ENCODE results near the gene RALGPS1. TPM values are rescaled to one million over a fixed set of nuclear protein-coding genes. Genes with fewer than 3 reads are reported as not detected.

RALGPS1 gene
- polyA plus RNA-seq, 1 of the 3 experiments (the other 2 are of a cell fraction), result 3.9 TPM

- TF ChIP-seq USF1 (IDR thresholded peaks at IDR 0.05; ENCODE audit: borderline replicate concordance, low read depth), result no peak
- no peak for TF ChIP-seq RFX5 (IDR thresholded peaks at IDR 0.05; ENCODE audit: low read length)
- no peak for TF ChIP-seq CTCF (IDR thresholded peaks at IDR 0.05)
Observed at GRCh38 chr9:127178686-127179632, 264.4 kb downstream of the RALGPS1 start (continued).

- no peak overlapping the region for H3K4me2 ChIP-seq
- no peaks in the 10 kb centered on the region for H4K20me1 ChIP-seq (ENCODE audit: insufficient read depth)
- no peak for DNase-seq
- H3K9me3 ChIP-seq, result no peaks in the 10 kb centered on the region
- H3K79me2 ChIP-seq (ENCODE audit: insufficient read depth), result no peaks in the 10 kb centered on the region
- no peak overlapping the region for H3K4me3 ChIP-seq (ENCODE audit: low read depth in 2 of 2, low read length in 1 of 2)
- H3K4me1 ChIP-seq (ENCODE audit: control insufficient read depth in 1 of 2, insufficient read depth in 2 of 2, low read depth in 1 of 2, low read length in 1 of 2), result peaks cover 0 to 12% of the 10 kb centered on the region in 2 experiments; a peak in 1 of 4 replicates
- H2AFZ ChIP-seq (ENCODE audit: low read depth), result no peak overlapping the region
- H3F3A ChIP-seq (replicated peaks; ENCODE audit: insufficient read depth), result no peaks in the 10 kb centered on the region
- no peaks in the 10 kb centered on the region for H3K27me3 ChIP-seq (ENCODE audit: insufficient read depth)
- TF ChIP-seq USF2 (IDR thresholded peaks at IDR 0.05; ENCODE audit: borderline replicate concordance, low read depth, low read length), result no peak
- TF ChIP-seq EP300 (IDR thresholded peaks at IDR 0.05; ENCODE audit: borderline replicate concordance in 1 of 2, low read depth in 1 of 2, low read length in 1 of 2), result no peak
- TF ChIP-seq MAX (IDR thresholded peaks at IDR 0.05; ENCODE audit: low read depth), result no peak
- no peak for TF ChIP-seq JUND (IDR thresholded peaks at IDR 0.05)
- no peak for TF ChIP-seq TCF12 (IDR thresholded peaks at IDR 0.05)
- TF ChIP-seq NRF1 (IDR thresholded peaks at IDR 0.05; ENCODE audit: low read depth, low read length), result no peak
- TF ChIP-seq CTCF (IDR thresholded peaks at IDR 0.05), result no peak
- no peak for TF ChIP-seq YY1 (IDR thresholded peaks at IDR 0.05; ENCODE audit: low read depth)
- POLR2A ChIA-PET, result no interaction called here
- no peak overlapping the region for H3K27ac ChIP-seq (ENCODE audit: low read depth in 2 of 2, low read length in 1 of 2)
- WGBS (ENCODE audit: low lambda C conversion rate), result 91% methylated on average over 14 of the region's 15 CpGs
- H3K36me3 ChIP-seq (replicated peaks in 1 of 2; ENCODE audit: control insufficient read depth in 1 of 2, insufficient read depth in 2 of 2, low read length in 1 of 2), result no peaks in the 10 kb centered on the region
- no peak overlapping the region for H3K9ac ChIP-seq
- H3K9me2 ChIP-seq, result no peaks in the 10 kb centered on the region
- CTCF ChIA-PET, result interaction anchor here (1.2 to 4.0 kb wide), 3 partner anchors 15 to 240 kb away, joined by 4 to 19 read pairs (median 11); no protein-coding TSS in a partner anchor
Observed at GRCh38 chr9:127179633-127180441, 265.3 kb downstream of the RALGPS1 start.
